ENCODE data around the gene ZNF76. TPM values are rescaled to one million over a fixed set of nuclear protein-coding genes. Genes with fewer than 3 reads are reported as not detected.

Gene ZNF76
- total and polyA plus RNA-seq, 2 donors (not counting 3 experiments of a cell fraction or from before 2014, with no cell fraction given): 27.9 to 34.6 TPM

DNA sequence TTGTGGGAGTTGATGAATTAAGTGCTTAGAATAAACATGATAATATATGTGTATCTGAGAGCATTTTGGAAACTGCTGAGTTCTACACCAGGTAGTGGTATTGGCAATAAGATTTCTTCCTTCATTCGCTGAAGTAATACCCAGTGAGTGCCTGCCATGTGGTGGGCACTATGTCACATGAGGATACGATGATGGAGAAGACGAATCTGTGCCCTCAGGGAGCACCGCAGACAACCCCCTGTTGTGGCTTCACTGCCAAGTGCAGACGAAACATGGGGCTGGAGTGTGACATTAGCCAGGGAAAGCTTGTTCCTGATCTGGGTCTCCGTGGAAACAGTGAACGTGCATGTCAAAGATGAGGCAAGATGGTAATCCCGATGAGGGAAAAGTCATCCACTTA is 7.9 kb downstream of the ZNF76 start:
- DNase-seq (ENCODE audit: low read depth, low spot score) (no peak), FAIRE-seq (no peak)
- no peaks in the 10 kb centered on the region for H3K9me1 ChIP-seq (replicated peaks; ENCODE audit: control insufficient read depth, extremely low read depth, insufficient read depth, low read length)
- H3K79me2 ChIP-seq (ENCODE audit: control insufficient read depth, insufficient read depth, low read length): no peaks in the 10 kb centered on the region
- no peaks in the 10 kb centered on the region for H4K20me1 ChIP-seq (replicated peaks; ENCODE audit: control insufficient read depth, extremely low read depth, insufficient read depth, low read length)
- no peak overlapping the region for H2AFZ ChIP-seq (ENCODE audit: low read depth, low read length)
- dilution Hi-C loops (cut with MboI; ENCODE audit: extremely low pct_ligation_motif_present, low sequenced_read_pairs) (no loop called here), intact Hi-C loops (cut with micrococcal nuclease) (no loop called here)
- no peaks in the 10 kb centered on the region for H3K36me3 ChIP-seq (ENCODE audit: control insufficient read depth in 2 of 2, extremely low read depth in 1 of 2, insufficient read depth in 2 of 2, low read length in 2 of 2)
- CTCF ChIA-PET: interaction anchor here (1.0 to 1.1 kb wide), 3 partner anchors 8 to 26 kb away, joined by 3 to 4 read pairs (median 3); partner anchors contain the start of gene ZNF76
- no peak overlapping the region for H3K4me2 ChIP-seq (ENCODE audit: insufficient read depth, low read length)
- BruUV-seq (replicated peaks): no TSS peak
- POLR2A ChIA-PET: no interaction called here
- H3K9ac ChIP-seq (replicated peaks; ENCODE audit: extremely low read depth, insufficient read depth, low read length): no peak overlapping the region
- H3K27me3 ChIP-seq (ENCODE audit: control insufficient read depth in 2 of 2, insufficient read depth in 2 of 2, low read length in 2 of 2): no peaks in the 10 kb centered on the region
- H3K9me3 ChIP-seq (replicated peaks; ENCODE audit: control insufficient read depth, insufficient read depth, low read length): no peaks in the 10 kb centered on the region
- H3K4me3 ChIP-seq (replicated peaks in 1 of 3; ENCODE audit: insufficient read depth in 1 of 3, low read depth in 1 of 3, low read length in 3 of 3): no peak overlapping the region
- no peak overlapping the region for H3K27ac ChIP-seq (ENCODE audit: insufficient read depth, low read depth, low read length)
- H3K4me1 ChIP-seq (ENCODE audit: control insufficient read depth, extremely low read depth, insufficient read depth, low read length): no peaks in the 10 kb centered on the region
- TF ChIP-seq POLR2AphosphoS5 (IDR thresholded peaks at IDR 0.05; ENCODE audit: insufficient read depth, low read depth, low read length) (no peak), POLR2A (IDR thresholded peaks at IDR 0.05; ENCODE audit: low read depth, low read length) (no peak), EZH2 (IDR thresholded peaks at IDR 0.05; ENCODE audit: borderline replicate concordance, low read depth, low read length, severe bottlenecking) (no peak), GATA2 (IDR thresholded peaks at IDR 0.05; ENCODE audit: insufficient read depth, insufficient read length, low read depth, low read length) (no peak), JUN (IDR thresholded peaks at IDR 0.05; ENCODE audit: borderline replicate concordance, insufficient read depth, insufficient read length, low read depth) (no peak), FOS (IDR thresholded peaks at IDR 0.05; ENCODE audit: borderline replicate concordance, insufficient read depth, low read length) (no peak)
- TF ChIP-seq, protein P1, sequence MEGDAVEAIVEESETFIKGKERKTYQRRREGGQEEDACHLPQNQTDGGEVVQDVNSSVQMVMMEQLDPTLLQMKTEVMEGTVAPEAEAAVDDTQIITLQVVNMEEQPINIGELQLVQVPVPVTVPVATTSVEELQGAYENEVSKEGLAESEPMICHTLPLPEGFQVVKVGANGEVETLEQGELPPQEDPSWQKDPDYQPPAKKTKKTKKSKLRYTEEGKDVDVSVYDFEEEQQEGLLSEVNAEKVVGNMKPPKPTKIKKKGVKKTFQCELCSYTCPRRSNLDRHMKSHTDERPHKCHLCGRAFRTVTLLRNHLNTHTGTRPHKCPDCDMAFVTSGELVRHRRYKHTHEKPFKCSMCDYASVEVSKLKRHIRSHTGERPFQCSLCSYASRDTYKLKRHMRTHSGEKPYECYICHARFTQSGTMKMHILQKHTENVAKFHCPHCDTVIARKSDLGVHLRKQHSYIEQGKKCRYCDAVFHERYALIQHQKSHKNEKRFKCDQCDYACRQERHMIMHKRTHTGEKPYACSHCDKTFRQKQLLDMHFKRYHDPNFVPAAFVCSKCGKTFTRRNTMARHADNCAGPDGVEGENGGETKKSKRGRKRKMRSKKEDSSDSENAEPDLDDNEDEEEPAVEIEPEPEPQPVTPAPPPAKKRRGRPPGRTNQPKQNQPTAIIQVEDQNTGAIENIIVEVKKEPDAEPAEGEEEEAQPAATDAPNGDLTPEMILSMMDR (IDR thresholded peaks at IDR 0.05; ENCODE audit: extremely low read depth in 1 of 2, insufficient read depth in 1 of 2, low read depth in 1 of 2, low read length in 2 of 2): no peak
